Endothelial cell of umbilical vein (primary cell): ENCODE measurements around the gene ZNRF1.

Experiments used
- CTCF ChIP-seq, 2 donors: IDR thresholded peaks; 1 replicate in 1 of 2; 2 replicates in 1 of 2; pipeline ENCODE4 v1.5.1; 2011; ENCODE audit warnings: low read length in 2 of 2, mild to moderate bottlenecking in 2 of 2, moderate library complexity in 2 of 2, control low read depth in 1 of 2, inconsistent platforms in 1 of 2, low read depth in 1 of 2; ENCODE audit not compliant: insufficient read depth in 1 of 2; ENCODE audit errors: extremely low read depth in 1 of 2
- EZH2 ChIP-seq: IDR thresholded peaks from 2 replicates; pipeline ENCODE4 v1.6.1; 2012; ENCODE audit warnings: borderline replicate concordance, low read depth, mild to moderate bottlenecking, moderate library complexity, low read length, inconsistent platforms; ENCODE audit not compliant: severe bottlenecking
- FOS ChIP-seq: IDR thresholded peaks from 2 replicates; pipeline ENCODE4 v1.6.1; 2011; ENCODE audit warnings: mild to moderate bottlenecking, low read length, moderate library complexity, borderline replicate concordance; ENCODE audit not compliant: insufficient read depth
- GATA2 ChIP-seq: IDR thresholded peaks from 2 replicates; pipeline ENCODE4 v1.7.0; 2011; ENCODE audit warnings: low read depth, mild to moderate bottlenecking, moderate library complexity, mixed read lengths, low read length; ENCODE audit not compliant: insufficient read length, insufficient read depth
- JUN ChIP-seq: IDR thresholded peaks from 2 replicates; pipeline ENCODE4 v1.6.1; 2011; ENCODE audit warnings: borderline replicate concordance, low read depth; ENCODE audit not compliant: insufficient read length, insufficient read depth
- MAX ChIP-seq: IDR thresholded peaks from 2 replicates; pipeline ENCODE4 v1.6.1; 2011; ENCODE audit not compliant: insufficient read depth, insufficient read length
- POLR2A ChIP-seq: IDR thresholded peaks from 2 replicates; pipeline ENCODE4 v1.6.1; 2012; ENCODE audit warnings: low read depth, mild to moderate bottlenecking, control low read depth, low read length
- POLR2AphosphoS5 ChIP-seq: IDR thresholded peaks from 2 replicates; pipeline ENCODE4 v1.6.1; 2012; ENCODE audit warnings: low read depth, mild to moderate bottlenecking, control low read depth, low read length, moderate library complexity; ENCODE audit not compliant: insufficient read depth

- TF ChIP-seq CTCF (IDR thresholded peaks at IDR 0.05; ENCODE audit: extremely low read depth in 1 of 2, insufficient read depth in 1 of 2, low read depth in 1 of 2, low read length in 2 of 2) = no peak
- no peak for TF ChIP-seq EZH2
- no peak for TF ChIP-seq POLR2A
- no peak for TF ChIP-seq GATA2
- no peak for TF ChIP-seq JUN
- no peak for TF ChIP-seq POLR2AphosphoS5
- no peak for TF ChIP-seq MAX
- TF ChIP-seq FOS = no peak
These were observed 85.0 kb downstream of the ZNRF1 start for GRCh38 chr16:75083813-75084212.
